ENCODE results near the gene CKAP2L.
A peak's percentile ranks its signal among the peaks of the same experiment; 100 is the strongest.

The CKAP2L gene, protein sequence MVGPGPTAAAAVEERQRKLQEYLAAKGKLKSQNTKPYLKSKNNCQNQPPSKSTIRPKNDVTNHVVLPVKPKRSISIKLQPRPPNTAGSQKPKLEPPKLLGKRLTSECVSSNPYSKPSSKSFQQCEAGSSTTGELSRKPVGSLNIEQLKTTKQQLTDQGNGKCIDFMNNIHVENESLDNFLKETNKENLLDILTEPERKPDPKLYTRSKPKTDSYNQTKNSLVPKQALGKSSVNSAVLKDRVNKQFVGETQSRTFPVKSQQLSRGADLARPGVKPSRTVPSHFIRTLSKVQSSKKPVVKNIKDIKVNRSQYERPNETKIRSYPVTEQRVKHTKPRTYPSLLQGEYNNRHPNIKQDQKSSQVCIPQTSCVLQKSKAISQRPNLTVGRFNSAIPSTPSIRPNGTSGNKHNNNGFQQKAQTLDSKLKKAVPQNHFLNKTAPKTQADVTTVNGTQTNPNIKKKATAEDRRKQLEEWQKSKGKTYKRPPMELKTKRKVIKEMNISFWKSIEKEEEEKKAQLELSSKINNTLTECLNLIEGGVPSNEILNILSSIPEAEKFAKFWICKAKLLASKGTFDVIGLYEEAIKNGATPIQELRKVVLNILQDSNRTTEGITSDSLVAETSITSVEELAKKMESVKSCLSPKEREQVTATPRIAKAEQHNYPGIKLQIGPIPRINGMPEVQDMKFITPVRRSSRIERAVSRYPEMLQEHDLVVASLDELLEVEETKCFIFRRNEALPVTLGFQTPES

DNA sequence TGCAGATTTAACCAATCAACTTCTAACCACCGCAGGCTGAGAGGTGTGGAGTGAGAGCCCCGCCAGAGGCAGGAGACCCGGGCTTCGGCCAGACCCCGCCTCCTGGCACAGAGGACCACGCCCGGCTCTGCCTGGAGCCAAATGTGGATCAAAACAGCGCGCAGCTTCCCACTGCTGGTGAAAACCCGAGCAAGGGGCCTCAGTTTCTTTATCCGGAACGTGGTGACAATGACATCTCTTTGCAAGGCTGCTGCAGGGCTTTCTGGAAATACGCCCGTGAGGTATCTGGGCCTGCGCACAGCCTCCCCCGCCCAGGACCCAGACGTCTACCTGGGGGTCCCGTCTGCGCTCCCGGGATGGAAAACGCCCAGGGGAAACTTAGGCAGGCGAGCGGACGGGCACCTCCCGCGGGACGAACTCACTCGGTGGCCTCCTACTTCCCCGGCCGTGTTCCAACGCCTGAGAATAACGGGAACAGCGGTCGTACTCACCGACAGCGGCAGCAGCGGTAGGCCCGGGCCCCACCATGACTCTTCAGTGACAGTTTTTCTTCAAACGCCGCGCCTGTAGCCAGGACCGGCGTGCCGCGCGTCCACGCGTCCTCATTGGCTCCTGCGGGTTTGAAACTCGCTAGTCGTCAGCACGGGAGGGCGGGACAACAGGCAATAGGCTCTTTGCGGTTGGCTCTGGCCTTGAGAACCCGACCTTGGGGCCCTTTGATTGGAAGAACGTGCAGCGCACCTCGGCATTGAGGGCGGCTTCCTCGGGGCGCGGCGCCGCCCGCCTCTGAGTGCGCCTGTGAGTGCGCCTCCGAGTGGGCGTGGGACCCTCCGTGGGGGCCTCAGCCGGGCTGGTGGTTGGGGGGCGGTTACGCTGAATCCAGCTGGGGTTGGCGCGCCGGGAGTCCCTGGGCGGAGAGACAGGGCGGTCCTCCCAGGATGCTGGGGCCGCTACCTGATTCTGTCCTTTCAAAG is at the start of gene CKAP2L:
Gene CKAP2L (minus strand): TSS at position 539 of the 974 bp plus-strand sequence. CDS start 11 bp downstream, at position 528.
- DNase-seq (ENCODE audit: low spot score), result peak; percentile 98

DNA sequence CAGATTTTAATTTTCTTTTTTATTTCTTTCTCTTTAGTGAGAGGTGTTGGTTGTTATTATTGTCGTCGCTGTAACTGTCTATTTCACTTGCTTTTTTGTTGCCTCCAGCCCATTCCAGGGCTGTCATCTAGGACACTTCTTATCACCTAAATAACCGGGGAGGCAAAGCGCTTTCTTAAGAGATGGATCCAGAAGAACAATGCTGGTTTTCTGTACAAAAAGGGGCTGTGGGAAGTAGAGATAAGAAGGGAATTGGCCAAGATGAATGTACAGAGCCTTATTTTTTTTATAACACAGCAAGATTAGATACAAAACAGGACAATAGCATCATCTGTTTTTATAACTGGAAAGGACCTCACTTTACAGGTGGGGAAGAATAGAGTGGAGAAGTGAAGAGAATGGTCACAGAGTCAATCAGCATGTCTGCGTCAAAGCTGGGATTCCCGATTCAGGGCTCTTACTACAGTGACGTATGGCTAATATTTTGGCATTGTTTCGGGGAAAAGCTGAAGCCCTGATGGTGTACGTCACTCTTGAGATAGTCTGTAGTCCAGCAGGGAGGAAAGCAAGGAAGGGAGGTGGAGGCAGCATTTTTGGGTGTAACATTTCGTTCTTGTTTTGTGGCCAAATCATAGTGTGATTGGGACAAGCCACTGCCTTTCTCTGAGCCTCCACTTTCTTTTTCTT is 49.0 kb upstream of the CKAP2L start:
- DNase-seq (ENCODE audit: low spot score), result no peak

DNA sequence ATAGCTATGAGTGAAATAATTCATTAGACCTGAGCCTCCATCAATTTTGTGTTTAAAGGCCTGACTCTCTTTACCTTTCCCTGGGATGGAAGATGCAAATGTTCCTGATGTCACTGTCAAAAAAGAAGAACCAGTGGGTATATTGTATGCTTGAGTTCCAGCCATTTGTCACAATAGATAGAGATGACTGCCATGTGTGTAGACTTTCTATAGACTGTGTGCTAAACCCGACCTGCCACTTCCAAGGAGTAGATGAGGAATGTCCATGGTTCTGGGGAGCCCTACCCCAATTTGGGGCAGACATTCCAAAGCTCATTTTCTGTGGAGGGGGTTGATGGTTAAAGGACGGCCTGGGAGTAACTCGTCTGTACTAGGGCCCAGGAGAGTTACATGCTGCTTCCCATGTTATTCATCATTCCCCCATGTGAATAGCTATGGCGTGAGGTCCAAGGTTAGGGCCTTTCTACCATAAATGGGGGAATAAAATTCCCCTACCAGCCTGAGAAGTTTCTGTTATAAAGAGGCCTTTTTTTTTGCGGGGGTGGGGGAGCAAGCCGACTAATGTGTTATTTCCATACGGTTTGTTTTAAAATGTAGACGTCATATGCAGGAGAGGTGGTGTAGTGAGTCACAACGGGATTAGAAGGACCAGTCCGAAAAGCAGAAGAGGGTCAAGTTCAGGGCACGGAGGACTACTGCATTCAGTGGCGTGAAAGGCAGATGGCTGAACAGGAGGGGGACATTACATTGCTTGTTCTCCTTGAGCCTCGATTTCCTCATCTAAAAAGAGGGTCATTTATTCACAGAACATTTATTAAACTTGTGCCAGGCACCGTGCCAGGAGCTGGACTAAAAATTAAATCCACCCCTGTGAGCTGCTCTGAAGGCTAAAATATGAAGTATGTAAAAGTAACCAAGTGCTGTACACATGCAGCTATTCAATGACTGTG is 48.2 kb upstream of the CKAP2L start:
- peak; percentile 24 for DNase-seq (ENCODE audit: low spot score)

DNA sequence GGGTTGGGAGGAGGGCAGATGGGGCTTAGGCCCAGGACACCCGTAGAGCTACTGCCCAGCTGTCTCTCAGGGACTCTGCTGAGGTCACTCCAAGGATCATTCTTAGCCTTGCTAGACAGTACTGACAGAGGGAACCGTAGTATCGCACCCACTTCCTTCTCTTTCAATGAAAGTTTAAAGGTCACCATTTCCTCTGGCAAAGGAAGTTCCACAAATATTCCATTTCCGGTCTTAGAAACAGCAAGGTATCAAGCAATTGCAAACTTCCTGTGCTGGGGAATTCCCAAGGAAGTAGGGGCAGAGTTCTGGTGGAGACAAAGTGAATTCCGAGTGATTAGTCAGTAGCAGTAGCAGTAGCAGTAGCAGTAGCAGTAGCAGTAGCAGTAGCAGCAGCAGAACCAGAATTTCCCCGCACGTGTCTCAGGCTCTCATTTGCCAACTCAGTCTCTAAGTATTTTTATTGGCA is 47.5 kb upstream of the CKAP2L start:
- peak; percentile 98 for DNase-seq (ENCODE audit: low spot score)

DNA sequence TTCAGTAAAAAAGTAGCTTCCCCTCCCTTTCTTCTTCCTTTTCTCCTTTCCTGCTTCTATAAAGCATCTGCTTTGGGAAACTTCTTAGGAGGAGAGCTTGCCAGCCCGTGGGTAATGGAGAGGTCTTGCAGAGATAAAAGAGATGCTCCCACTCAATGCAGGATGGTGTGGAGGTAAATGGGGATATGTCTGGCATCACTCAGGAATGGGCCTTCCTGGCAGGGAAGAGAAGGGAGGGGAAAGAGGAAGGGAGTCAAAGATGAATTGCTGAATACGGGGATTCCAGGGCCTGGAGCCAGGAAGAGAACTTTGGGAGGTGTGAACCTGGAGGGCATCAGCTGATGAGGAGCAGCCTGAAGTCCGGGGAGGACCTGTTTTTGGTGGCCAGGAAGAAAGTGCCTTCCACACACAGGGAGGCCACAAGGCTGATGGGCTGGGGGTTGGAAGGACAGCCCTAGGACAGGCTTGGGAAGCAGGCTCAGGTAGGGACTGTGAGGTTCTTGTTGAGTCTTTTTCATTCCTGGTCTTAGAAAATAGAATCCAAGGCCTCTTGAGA is 46.9 kb upstream of the CKAP2L start:
- no peak for DNase-seq (ENCODE audit: low spot score)

DNA sequence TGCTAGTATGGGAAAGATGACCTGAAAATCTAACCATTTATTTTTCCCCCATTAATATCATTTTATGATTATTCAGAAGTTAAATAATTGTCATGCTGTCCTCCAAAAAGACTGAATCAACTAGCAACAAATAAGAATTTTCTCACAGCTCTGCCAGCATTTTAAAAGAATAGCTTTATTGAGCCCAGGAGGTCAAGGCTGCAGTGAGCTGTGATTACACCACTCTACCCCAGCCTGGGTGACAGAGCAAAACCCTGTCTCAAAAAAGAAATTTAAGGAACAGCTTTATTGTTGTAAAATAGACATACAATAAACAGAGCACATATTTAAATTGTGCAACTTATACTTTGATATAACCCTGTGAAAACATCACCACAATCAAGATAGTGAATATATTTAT is 44.7 kb upstream of the CKAP2L start:
- no peak for DNase-seq (ENCODE audit: low spot score)

DNA sequence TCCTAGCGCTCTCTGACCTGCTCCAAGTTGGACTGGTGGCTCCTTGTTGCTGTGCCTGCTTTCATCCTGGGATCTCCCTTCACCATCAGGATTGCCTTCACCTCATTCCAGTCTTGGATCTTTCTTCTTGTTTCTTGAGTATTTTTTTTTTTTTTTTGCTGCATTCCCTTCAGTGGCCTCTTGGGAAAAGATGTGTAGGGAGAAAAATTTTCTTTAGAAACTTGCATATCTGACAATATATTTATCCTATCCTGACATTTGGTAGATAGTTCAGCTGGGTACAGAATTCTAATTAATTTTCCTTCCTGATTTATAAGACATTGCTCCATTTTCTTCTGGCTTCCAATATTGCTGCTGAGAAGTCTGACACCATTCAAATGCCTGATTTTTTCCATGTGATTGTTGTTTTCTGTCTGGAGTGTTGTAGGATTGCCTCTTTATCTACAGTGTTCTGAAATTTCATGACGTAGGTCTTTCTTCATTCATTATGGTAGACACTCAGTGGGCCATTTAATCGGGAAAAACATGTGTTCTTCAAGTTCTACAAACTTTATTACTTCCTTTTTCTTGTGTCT is 42.9 kb upstream of the CKAP2L start:
- no peak for DNase-seq (ENCODE audit: low spot score)

DNA sequence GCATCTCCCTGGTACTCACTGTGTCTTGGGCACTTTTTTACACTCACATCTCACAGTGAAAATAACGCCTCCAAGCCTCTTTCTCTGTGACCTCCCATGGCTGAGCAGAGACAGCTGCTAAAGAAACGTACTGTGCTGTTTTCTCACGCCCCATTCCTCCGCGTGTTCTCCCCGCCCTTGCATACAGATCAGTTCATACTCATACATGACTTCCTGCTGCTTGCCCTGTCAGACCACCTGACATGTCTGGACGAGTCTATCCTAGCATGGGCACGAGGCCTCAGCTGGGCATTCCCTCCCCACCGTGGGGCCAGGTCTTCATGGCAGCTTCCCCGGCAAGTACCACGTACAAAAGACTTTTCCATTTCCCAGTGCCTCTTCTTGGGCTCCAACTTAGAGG is 41.1 kb upstream of the CKAP2L start:
- DNase-seq (ENCODE audit: low spot score), result no peak

DNA sequence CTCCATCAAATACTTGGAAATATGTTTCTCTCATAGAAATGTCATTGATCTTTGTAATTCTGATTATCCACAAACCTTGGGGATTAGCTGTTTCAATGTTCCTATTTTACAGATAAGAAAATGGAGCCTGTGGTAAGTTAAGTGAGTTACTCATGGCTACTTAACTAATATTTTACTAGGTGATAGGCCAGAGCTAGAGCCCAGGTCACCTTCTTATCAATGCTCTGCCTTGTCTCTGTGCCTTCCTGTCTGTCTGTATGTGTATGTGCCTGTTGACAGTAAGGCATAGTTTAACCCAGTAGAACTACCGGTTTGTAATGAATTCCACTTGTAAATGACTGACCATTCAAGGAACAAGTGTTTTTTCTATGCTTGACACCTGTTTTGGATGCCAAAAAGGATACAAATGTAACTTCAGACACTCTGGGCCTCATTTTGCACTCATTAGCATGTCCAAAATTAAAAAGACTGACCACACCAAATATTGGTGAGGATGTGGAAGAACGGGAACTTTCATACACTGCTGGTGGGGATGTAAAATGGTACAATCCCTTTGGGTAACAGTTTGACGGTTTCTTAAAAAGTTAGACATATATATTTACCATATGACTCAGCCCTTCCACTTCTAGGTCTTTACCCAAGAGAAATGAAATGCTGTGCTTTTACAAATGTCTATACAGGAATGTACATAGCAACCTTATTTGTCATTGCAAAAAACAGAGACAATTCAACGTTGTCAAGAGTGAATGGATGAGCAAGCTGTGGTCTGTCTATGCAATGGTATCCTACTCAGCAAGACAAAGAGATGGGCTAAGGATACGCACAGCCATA is 39.5 kb upstream of the CKAP2L start:
- peak; percentile 82 for DNase-seq (ENCODE audit: low spot score)

DNA sequence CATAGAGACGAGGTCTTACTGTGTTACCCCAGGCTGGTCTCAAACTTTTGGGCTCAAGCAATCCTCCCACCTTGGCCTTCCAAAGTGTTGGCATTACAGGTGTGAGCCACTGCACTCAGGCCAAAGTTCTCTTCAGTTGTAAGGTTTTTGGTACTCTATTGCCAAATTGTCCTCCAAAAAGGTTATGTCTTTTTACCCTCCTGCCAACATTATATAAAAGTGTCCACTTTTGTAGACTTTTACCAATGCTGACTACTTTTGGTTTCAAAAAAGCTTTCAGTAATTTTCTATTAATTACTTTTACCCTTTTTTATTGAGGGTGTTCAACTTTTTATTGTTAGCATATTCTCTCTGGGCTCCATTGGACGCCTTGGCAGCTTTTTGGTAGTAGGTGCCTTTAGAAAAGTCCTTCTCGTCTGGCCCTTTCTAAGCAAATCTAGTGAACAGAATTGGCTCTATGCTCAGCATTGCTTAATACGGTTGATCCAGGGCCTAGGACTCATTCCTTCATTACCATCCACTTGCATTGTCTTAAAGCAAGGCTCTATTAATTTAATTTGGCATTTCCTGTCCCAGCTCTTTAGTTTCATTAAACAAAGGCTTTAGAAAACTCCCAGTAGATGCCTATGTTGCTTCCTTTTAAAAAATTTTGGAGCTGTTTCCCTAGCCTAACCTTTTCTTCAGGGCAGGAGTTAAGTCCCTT is 36.6 kb upstream of the CKAP2L start:
- no peak for DNase-seq (ENCODE audit: low spot score)

DNA sequence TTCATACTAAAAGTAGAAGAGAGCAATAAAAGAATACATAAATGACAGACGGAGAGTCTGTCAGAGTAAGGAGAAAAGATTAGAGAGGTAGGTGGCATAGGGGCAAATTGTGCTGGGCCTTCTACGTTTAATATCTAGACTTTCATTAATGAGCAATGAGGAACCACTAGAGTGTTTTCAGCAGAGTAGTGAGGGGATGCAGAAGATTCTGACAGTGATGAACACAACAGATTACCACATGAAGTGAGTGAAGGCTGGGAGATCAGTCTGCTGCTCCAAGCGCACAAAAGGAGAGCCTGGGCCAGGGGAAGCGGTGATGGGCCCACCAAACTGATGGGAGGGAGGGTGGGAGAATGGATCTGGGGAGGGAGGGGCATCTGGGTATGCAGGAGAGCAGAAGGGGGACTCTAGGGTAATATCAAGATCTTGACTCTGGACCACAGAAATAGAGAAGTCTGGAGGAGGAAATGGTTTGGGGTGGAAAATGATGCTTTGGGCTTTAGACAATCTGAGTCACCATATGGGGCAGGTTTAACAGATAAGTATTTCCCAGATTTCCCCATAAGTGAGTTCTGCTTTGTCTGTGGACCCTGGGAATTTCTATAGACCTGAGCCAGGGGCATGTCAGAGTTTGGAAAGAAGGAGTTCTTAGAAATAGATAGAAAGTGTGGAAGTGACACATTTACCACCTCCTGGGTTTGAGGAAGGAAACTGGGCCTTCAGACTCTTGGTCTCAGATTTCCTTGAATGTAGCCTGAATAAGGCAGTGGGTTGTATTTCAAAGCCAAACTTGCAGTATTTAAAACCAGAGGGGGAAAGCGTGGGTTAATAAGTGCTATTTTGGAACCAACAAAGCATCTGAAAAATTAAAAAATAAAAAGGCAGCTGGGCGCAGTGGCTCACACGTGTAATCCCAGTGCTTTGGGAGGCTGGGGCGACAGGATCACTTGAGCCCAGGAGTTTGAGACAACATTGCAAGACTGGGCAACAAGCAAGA is 34.9 kb upstream of the CKAP2L start:
- no peak for DNase-seq (ENCODE audit: low spot score)

DNA sequence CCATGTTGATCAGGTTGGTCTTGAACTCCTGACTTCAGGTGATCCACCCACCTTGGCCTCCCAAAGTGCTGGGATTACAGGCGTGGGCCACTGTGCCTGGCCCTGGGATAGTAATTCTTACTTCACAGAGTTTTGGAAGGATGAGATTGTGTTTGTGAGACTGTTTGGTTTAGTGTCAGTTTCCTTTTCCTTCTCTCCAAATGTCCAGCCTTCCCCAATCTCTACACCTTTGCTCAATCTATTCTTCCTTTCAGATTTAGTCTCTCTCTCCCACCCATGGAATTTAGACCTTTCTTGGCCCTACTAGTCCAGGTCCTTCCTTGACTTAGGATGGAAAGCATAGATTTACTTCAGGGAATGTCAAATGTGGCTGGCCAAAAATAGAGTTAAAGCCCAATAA is 32.1 kb upstream of the CKAP2L start:
- DNase-seq (ENCODE audit: low spot score), result no peak

DNA sequence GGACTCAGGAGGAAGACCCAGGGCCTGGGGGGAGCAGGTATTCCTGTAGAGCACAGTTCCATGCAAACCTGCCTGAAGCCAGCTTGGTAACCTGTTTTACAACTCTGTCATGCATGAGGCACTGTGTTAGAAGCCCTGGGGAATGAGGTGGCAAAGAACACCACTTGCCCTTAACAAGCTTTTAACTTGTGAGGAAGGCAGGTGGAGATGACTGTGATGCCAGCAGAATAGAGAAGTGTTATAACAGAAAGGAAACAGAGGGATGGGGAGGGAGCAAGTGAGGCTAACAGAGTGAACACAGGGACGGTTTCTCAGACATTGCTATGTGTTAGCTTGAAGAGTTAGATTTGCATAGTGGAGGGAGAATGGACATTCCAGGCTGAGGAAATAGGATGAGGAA is 31.4 kb upstream of the CKAP2L start:
- peak; percentile 68 for DNase-seq (ENCODE audit: low spot score)

DNA sequence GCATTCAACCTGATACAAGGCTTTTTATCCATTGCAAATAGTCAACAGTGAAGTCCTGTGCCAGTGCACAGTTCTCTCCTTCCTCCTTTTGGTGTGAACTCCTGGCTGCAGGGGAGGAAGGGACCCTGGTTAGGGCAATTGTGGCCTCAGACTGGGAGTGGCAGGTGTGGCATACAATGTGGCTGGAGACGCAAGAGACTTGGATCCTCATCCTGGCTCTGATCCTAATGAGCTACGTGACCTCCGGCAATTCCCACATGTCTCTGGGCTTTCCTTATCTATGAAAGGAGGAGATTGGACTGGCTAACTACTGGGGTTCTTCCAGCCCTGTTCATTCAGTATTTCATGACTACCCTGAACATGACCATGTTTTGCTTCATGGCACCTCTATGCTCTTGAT is 30.4 kb upstream of the CKAP2L start:
- no peak for DNase-seq (ENCODE audit: low spot score)

DNA sequence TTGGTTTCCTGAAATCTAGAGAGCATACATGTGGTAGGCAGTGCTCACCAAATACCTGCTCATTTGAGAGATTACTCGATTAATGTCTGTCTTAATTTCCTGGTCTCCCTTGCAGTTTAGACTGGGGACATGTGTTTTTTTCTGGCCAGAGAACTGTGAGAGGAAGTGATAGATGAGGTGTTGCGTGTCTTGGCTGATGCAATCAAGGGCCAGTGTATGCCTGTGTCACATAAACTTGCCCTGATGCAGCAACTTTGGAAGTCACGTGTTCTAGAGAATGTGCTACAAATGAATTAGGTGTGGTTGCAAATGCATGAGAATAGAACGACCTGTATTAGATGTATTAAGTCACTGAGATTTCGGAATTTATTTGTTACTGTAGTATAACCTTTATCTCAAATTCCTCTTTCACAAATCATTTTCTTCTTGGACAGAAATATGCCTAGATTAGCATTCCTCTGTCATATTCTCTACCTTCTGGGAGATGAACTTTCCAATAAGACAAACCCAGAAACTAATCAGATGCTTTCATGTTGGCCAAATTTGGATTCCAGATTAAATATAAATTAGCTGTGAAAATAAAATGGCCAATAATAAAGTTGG is 29.8 kb upstream of the CKAP2L start:
- DNase-seq (ENCODE audit: low spot score), result peak; percentile 66

DNA sequence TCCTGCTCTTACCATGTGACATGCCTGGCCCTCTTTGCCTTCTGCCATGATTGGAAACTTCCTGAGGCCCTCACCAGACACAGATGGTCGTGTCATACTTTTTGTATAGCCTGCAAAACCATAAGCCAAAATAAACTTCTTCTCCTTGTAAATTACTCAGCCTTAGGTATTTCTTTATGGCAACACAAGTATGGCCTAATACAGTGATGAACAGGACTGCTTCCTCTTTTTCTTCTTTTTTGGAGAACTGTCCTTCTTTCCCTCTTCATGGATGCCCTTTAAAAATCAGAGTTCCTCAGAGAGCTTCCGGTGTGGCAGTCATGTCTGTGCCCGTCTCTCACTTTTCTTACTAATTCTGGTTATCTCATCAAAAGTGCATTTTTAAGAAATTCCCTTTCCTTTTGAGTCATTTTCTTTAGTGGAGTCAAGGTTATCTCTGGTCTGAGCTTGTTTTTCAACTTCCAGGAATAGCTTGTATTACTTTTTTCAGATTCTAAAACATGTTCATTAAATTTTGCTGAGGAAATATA is 29.1 kb upstream of the CKAP2L start:
- no peak for DNase-seq (ENCODE audit: low spot score)

All from kidney tubule cell (primary cell).